K562 (cell line): Measurements from ENCODE around the gene ANKZF1.

Experiments
- CHD4 ChIP-seq: fragments of 200-600 bp; sonication (generic); IDR thresholded peaks from 3 replicates; pipeline ENCODE4 v1.6.1; 2012; ENCODE audit warnings: low read depth, mild to moderate bottlenecking, mixed read lengths, low read length, inconsistent platforms; ENCODE audit not compliant: insufficient read depth, insufficient replicate concordance, poor library complexity, severe bottlenecking
- CREB1 ChIP-seq, 2 experiments: sonication (generic) in 1 of 2; formaldehyde crosslinking in 1 of 2; IDR thresholded peaks; 2 replicates each; pipeline versions ENCODE4 v1.6.1 to v1.8.0; 2012 to 2022; ENCODE audit warnings: inconsistent platforms in 1 of 2, mild to moderate bottlenecking in 1 of 2, missing genetic modification reagents in 1 of 2, moderate library complexity in 1 of 2
- ILF3 ChIP-seq: fragments of 450-650 bp; IDR thresholded peaks from 2 replicates; pipeline ENCODE4 v1.6.1; 2018; ENCODE audit warnings: antibody characterized with exemption, mild to moderate bottlenecking, moderate library complexity, borderline replicate concordance
- SIN3B ChIP-seq: fragments of 450-650 bp; IDR thresholded peaks from 2 replicates; pipeline ENCODE4 v1.6.1; 2017; ENCODE audit warnings: low read depth, mild to moderate bottlenecking, moderate library complexity
- SMARCC2 ChIP-seq: fragments of 450-650 bp; IDR thresholded peaks from 2 replicates; pipeline ENCODE4 v1.6.1; 2017; ENCODE audit warnings: antibody characterized with exemption, moderate library complexity, mild to moderate bottlenecking, low read depth
- TF ChIP-seq, protein P1 (sequence below), 3 experiments: IDR thresholded peaks in 2 of 3; conservative IDR thresholded peaks in 1 of 3; 2 replicates each; pipeline ENCODE4 v1.5.1; 2011 to 2012; ENCODE audit warnings: low read length in 3 of 3, mild to moderate bottlenecking in 3 of 3, control low read depth in 2 of 3, improper control_type of control experiment in 1 of 3, inconsistent platforms in 1 of 3, low read depth in 1 of 3, mixed read lengths in 1 of 3, moderate library complexity in 1 of 3; ENCODE audit not compliant: insufficient read depth in 2 of 3

DNA sequence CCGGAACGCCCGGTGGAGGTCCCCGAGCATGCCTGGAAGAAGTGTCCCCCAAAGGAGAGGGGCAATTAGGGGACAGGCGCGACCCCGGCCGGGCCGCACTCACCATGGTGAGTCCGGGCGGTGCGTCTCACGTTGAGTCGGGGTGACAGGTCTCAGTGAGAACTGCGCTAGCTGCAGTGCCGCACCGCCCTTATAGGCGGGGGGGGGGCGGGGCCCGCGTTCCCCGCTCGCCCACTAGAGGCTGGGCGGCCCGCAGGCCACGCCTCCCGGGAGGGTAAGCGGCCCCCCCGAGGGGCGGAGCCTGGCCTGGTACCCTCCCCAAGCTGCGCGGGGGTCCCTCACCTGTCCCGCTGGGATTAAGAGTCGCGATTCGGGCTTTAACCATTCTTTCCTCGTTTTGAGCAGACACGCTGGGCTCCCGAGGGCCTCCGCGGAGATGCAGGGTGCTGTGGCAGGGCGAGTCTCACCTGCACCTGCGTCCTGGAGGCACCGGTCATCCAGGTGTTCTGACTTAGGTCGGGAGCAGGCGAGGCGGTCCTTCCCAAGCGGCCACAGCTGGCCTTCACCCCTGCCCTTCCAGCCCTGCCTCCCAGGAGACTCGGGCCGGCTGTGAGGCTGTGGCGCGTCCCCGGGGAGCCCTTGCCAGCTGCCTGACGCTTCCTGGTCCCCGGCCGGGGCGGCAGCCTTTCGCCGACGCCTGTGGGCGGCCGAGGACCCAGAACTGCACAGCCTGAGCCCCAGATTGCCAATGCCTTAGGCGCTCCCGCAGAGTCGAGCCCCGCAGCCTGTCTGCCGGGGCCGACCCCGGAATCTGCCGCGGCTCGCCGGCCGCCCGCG lies 24.4 kb downstream of the ANKZF1 start, which contains the start of gene TUBA4A:
- TF ChIP-seq SIN3B (no peak), CHD4 (no peak), ILF3 (no peak), CREB1 (IDR thresholded peaks at IDR 0.05) (no peak), CREB1 (CRISPR knock-in tag; IDR thresholded peaks at IDR 0.05) (no peak), SMARCC2 (no peak)
- TF ChIP-seq, protein P1, sequence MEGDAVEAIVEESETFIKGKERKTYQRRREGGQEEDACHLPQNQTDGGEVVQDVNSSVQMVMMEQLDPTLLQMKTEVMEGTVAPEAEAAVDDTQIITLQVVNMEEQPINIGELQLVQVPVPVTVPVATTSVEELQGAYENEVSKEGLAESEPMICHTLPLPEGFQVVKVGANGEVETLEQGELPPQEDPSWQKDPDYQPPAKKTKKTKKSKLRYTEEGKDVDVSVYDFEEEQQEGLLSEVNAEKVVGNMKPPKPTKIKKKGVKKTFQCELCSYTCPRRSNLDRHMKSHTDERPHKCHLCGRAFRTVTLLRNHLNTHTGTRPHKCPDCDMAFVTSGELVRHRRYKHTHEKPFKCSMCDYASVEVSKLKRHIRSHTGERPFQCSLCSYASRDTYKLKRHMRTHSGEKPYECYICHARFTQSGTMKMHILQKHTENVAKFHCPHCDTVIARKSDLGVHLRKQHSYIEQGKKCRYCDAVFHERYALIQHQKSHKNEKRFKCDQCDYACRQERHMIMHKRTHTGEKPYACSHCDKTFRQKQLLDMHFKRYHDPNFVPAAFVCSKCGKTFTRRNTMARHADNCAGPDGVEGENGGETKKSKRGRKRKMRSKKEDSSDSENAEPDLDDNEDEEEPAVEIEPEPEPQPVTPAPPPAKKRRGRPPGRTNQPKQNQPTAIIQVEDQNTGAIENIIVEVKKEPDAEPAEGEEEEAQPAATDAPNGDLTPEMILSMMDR (IDR thresholded peaks at IDR 0.05 in 2 of 3, conservative IDR thresholded peaks at IDR 0.05 in 1 of 3; ENCODE audit: insufficient read depth in 2 of 3, low read depth in 1 of 3, low read length in 3 of 3) = no peak
